Left lung (tissue), 14 donors: Measurements from ENCODE around the gene FOXD3. TPM values are rescaled to one million over a fixed set of nuclear protein-coding genes. Genes with fewer than 3 reads are reported as not detected.

Source experiments
- ATAC-seq: fragments of 200-7000 bp; cut with Tn5 transposase; one replicate; pipeline ENCODE4 v1.9.1; 2020; ENCODE audit warnings: moderate library complexity
- DNase-seq, 4 donors: peaks; one replicate each; pipeline ENCODE4 v3.0.0-alpha.2; 2013 to 2020
- H3K27ac ChIP-seq, 2 donors: fragments of 200-600 bp; sonication (generic) in 1 of 2; one replicate each; pipeline versions ENCODE4 v1.5.0 to v1.8.0; 2020 to 2021
- H3K27me3 ChIP-seq, 2 donors: fragments of 200-600 bp; sonication (generic) in 1 of 2; one replicate each; pipeline versions ENCODE4 v1.5.0 to v1.8.0; 2020 to 2021
- H3K36me3 ChIP-seq, 2 donors: fragments of 200-600 bp; sonication (generic) in 1 of 2; one replicate each; pipeline versions ENCODE4 v1.5.0 to v1.8.0; 2020 to 2021
- H3K4me1 ChIP-seq, 2 donors: fragments of 200-600 bp; one replicate each; pipeline ENCODE4 v1.8.0; 2021
- H3K4me3 ChIP-seq, 2 donors: fragments of 200-600 bp; sonication (generic) in 1 of 2; one replicate each; pipeline versions ENCODE4 v1.5.0 to v1.8.0; 2020 to 2021; ENCODE audit warnings: mild to moderate bottlenecking in 1 of 2
- H3K9me3 ChIP-seq, 2 donors: fragments of 200-600 bp; sonication (generic) in 1 of 2; one replicate each; pipeline versions ENCODE4 v1.5.0 to v1.8.0; 2020 to 2021
- CTCF ChIP-seq, 2 donors: fragments of 200-600 bp; sonication (generic) in 1 of 2; IDR thresholded peaks; one replicate each; pipeline versions ENCODE4 v1.5.0 to v1.8.0; 2021; ENCODE audit warnings: antibody characterized with exemption in 2 of 2
- intact Hi-C, 2 donors: fragments of 100-400 bp; cut with DNase I; formaldehyde crosslinking; loops; one replicate each; pipeline versions ENCODE4 v1.11.2 to v1.14.2; 2022
- long read RNA-seq, 12 donors: library from polyadenylated mRNA in 2 of 12; unstranded in 2 of 12; transcript quantifications; one replicate each; pipeline ENCODE4 v2.0.0 and lab custom pipeline, GENCODE V29; 2019 to 2026
- polyA plus RNA-seq, 6 donors: library from polyadenylated mRNA; unstranded; fragments of 120-200 nt; gene quantifications; one replicate each; pipeline ENCODE4 v1.2.1, GENCODE V29; 2013; ENCODE audit not compliant: insufficient read length in 6 of 6
- total RNA-seq, 2 donors: library from RNA; stranded (reverse); fragmentation: NEBNext Ultra II Directional; extraction: Animal tissue kit (Norgen Biotek cat#: 25700); gene quantifications; one replicate each; pipeline ENCODE4 v1.2.1, GENCODE V29; 2021
- donor health status: DM: no; HTN: yes; CAD: no.
- donor health status: DM: no; HTN: no; CAD: no.

Gene FOXD3
- total RNA-seq (not detected), polyA plus RNA-seq (not detected)
- long read RNA-seq, donor 1 = 0 reads
- long read RNA-seq, donor 2 = 0 reads
- long read RNA-seq, donor 3 = 0 reads
- long read RNA-seq, donor 4 = 0 reads
- long read RNA-seq, donor 5 = 0 reads
- long read RNA-seq, donor 6, partial matches to known transcripts = 0 of 1 reads
- long read RNA-seq, donor 6, other reads (novel, unspliced or antisense) = 0 of 1 reads
- long read RNA-seq, donor 7 = 0 reads
- long read RNA-seq, donor 8 = 0 reads
- long read RNA-seq, donor 9 = 0 reads
- long read RNA-seq, donor 10 = 0 reads
- long read RNA-seq, donor 11, transcript FOXD3-201 (1 exons, 2,086 nt) = major isoform, 5 of 5 reads
- long read RNA-seq, donor 11, partial matches to known transcripts = 0 of 5 reads
- long read RNA-seq, donor 11, other reads (novel, unspliced or antisense) = 0 of 5 reads
- long read RNA-seq, donor 12 = 0 reads

- no peaks in the 10 kb centered on the region for H3K36me3 ChIP-seq
- no peaks in the 10 kb centered on the region for H3K9me3 ChIP-seq
- intact Hi-C loops = no loop called here
- H3K4me3 ChIP-seq = peak within 1 kb of the TSS; percentile 29 to 59
- no peak within 1 kb of the TSS for H3K27ac ChIP-seq
- DNase-seq = peak in 3 of 4 donors; percentile 65 to 94 (median 81)
- ATAC-seq = peak; percentile 63
- no peak for TF ChIP-seq CTCF (IDR thresholded peaks at IDR 0.05)
- peaks cover 11 to 52% of the 10 kb centered on the region in 2 donors for H3K4me1 ChIP-seq
- peaks cover 100% of the 10 kb centered on the region in 2 donors for H3K27me3 ChIP-seq
These were observed at the start of gene FOXD3 for GRCh38 chr1:63322114-63322943. TSS of gene FOXD3 (plus strand) at chr1:63322567. CDS start at chr1:63323059, 492 bp downstream.

GRCh38 chr1:63272811-63273210 is 49.6 kb upstream of the FOXD3 start:
- ATAC-seq (no peak), DNase-seq (no peak)
- intact Hi-C loops = no loop called here
- Histone ChIP-seq H3K27me3 (peaks cover 12 to 18% of the 10 kb centered on the region in 2 donors), H3K27ac (no peak overlapping the region), H3K4me1 (no peaks in the 10 kb centered on the region), H3K4me3 (no peak overlapping the region), H3K9me3 (no peaks in the 10 kb centered on the region), H3K36me3 (no peaks in the 10 kb centered on the region)
- TF ChIP-seq CTCF (IDR thresholded peaks at IDR 0.05) = no peak

- H3K27ac ChIP-seq = no peak overlapping the region
- DNase-seq = no peak
- no peak for ATAC-seq
- TF ChIP-seq CTCF (IDR thresholded peaks at IDR 0.05) = no peak
- no peaks in the 10 kb centered on the region for H3K36me3 ChIP-seq
- H3K4me3 ChIP-seq = no peak overlapping the region
- H3K4me1 ChIP-seq = no peaks in the 10 kb centered on the region
- H3K9me3 ChIP-seq = no peaks in the 10 kb centered on the region
- H3K27me3 ChIP-seq = peaks cover 12 to 14% of the 10 kb centered on the region in 2 donors
- intact Hi-C loops = no loop called here
These were observed 48.0 kb upstream of the FOXD3 start for GRCh38 chr1:63274371-63274770.

- ATAC-seq = no peak
- Histone ChIP-seq H3K4me3 (no peak overlapping the region), H3K9me3 (no peaks in the 10 kb centered on the region), H3K4me1 (no peaks in the 10 kb centered on the region), H3K27me3 (peaks cover 12 to 14% of the 10 kb centered on the region in 2 donors), H3K27ac (no peak overlapping the region), H3K36me3 (no peaks in the 10 kb centered on the region)
- no peak for DNase-seq
- TF ChIP-seq CTCF (IDR thresholded peaks at IDR 0.05) = no peak
- intact Hi-C loops = no loop called here
These were observed 47.4 kb upstream of the FOXD3 start for GRCh38 chr1:63274979-63275378.

- no peak for ATAC-seq
- no peak for TF ChIP-seq CTCF (IDR thresholded peaks at IDR 0.05)
- H3K36me3 ChIP-seq = no peaks in the 10 kb centered on the region
- DNase-seq = no peak
- H3K9me3 ChIP-seq = no peaks in the 10 kb centered on the region
- H3K4me3 ChIP-seq = no peak overlapping the region
- H3K27ac ChIP-seq = no peak overlapping the region
- intact Hi-C loops = no loop called here
- peaks cover 12 to 14% of the 10 kb centered on the region in 2 donors for H3K27me3 ChIP-seq
- no peaks in the 10 kb centered on the region for H3K4me1 ChIP-seq
These were observed 45.7 kb upstream of the FOXD3 start for GRCh38 chr1:63276624-63277023.
